ENCODE measurements around the gene GSTM3.

- TF ChIP-seq, protein P1, sequence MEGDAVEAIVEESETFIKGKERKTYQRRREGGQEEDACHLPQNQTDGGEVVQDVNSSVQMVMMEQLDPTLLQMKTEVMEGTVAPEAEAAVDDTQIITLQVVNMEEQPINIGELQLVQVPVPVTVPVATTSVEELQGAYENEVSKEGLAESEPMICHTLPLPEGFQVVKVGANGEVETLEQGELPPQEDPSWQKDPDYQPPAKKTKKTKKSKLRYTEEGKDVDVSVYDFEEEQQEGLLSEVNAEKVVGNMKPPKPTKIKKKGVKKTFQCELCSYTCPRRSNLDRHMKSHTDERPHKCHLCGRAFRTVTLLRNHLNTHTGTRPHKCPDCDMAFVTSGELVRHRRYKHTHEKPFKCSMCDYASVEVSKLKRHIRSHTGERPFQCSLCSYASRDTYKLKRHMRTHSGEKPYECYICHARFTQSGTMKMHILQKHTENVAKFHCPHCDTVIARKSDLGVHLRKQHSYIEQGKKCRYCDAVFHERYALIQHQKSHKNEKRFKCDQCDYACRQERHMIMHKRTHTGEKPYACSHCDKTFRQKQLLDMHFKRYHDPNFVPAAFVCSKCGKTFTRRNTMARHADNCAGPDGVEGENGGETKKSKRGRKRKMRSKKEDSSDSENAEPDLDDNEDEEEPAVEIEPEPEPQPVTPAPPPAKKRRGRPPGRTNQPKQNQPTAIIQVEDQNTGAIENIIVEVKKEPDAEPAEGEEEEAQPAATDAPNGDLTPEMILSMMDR (IDR thresholded peaks at IDR 0.05): no peak
- TF ChIP-seq MAX (CRISPR knock-in tag; IDR thresholded peaks at IDR 0.05) (no peak), NR2C2 (CRISPR knock-in tag; IDR thresholded peaks at IDR 0.05) (no peak), MYBL2 (CRISPR knock-in tag; IDR thresholded peaks at IDR 0.05) (no peak), ZNF121 (CRISPR knock-in tag; IDR thresholded peaks at IDR 0.05) (no peak), CREB1 (CRISPR knock-in tag; IDR thresholded peaks at IDR 0.05) (no peak), RELA (CRISPR knock-in tag; IDR thresholded peaks at IDR 0.05; ENCODE audit: borderline replicate concordance) (no peak), USF2 (CRISPR knock-in tag; IDR thresholded peaks at IDR 0.05) (no peak), ETV6 (CRISPR knock-in tag; IDR thresholded peaks at IDR 0.05) (no peak), NFYB (CRISPR knock-in tag; conservative IDR thresholded peaks at IDR 0.05; ENCODE audit: low read depth) (no peak), PREB (CRISPR knock-in tag; IDR thresholded peaks at IDR 0.05; ENCODE audit: borderline replicate concordance) (no peak)
- TF ChIP-seq, protein P2, sequence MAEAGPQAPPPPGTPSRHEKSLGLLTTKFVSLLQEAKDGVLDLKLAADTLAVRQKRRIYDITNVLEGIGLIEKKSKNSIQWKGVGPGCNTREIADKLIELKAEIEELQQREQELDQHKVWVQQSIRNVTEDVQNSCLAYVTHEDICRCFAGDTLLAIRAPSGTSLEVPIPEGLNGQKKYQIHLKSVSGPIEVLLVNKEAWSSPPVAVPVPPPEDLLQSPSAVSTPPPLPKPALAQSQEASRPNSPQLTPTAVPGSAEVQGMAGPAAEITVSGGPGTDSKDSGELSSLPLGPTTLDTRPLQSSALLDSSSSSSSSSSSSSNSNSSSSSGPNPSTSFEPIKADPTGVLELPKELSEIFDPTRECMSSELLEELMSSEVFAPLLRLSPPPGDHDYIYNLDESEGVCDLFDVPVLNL (CRISPR knock-in tag; IDR thresholded peaks at IDR 0.05; ENCODE audit: borderline replicate concordance, low read depth): no peak
- TF ChIP-seq, protein P3, sequence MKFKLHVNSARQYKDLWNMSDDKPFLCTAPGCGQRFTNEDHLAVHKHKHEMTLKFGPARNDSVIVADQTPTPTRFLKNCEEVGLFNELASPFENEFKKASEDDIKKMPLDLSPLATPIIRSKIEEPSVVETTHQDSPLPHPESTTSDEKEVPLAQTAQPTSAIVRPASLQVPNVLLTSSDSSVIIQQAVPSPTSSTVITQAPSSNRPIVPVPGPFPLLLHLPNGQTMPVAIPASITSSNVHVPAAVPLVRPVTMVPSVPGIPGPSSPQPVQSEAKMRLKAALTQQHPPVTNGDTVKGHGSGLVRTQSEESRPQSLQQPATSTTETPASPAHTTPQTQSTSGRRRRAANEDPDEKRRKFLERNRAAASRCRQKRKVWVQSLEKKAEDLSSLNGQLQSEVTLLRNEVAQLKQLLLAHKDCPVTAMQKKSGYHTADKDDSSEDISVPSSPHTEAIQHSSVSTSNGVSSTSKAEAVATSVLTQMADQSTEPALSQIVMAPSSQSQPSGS (CRISPR knock-in tag; IDR thresholded peaks at IDR 0.05; ENCODE audit: borderline replicate concordance, low read depth): no peak
Observed at GRCh38 chr1:109689844-109690405, 50.9 kb downstream of the GSTM3 start.
